Colon (tissue), 2 donors: ENCODE measurements around the gene HTT.

Source experiments
- FAIRE-seq: peaks from 2 replicates; lab custom pipeline; 2012; peaks lifted over from hg19 to GRCh38; lab: Jason Lieb, UNC
- donor health status: control.
- donor health status: control.

Gene HTT

GRCh38 chr4:3236326-3236878 lies 161.9 kb downstream of the HTT start:
- FAIRE-seq, result no peak

- no peak for FAIRE-seq
These were observed 162.8 kb downstream of the HTT start for GRCh38 chr4:3237266-3237665.

GRCh38 chr4:3237712-3238560 lies 163.5 kb downstream of the HTT start:
- FAIRE-seq, result no peak

GRCh38 chr4:3238721-3239120 lies 164.2 kb downstream of the HTT start:
- FAIRE-seq, result no peak

GRCh38 chr4:3239303-3239702 lies 164.8 kb downstream of the HTT start:
- no peak for FAIRE-seq

- FAIRE-seq, result no peak
These were observed 165.8 kb downstream of the HTT start for GRCh38 chr4:3239998-3240920.

GRCh38 chr4:3240936-3241522 lies 166.5 kb downstream of the HTT start:
- no peak for FAIRE-seq

- no peak for FAIRE-seq
These were observed 167.5 kb downstream of the HTT start for GRCh38 chr4:3241898-3242524.

GRCh38 chr4:3243136-3243780 lies 168.8 kb downstream of the HTT start:
- FAIRE-seq, result no peak

GRCh38 chr4:3244002-3244401 lies 169.5 kb downstream of the HTT start:
- FAIRE-seq, result no peak

GRCh38 chr4:3244747-3245146 lies 170.3 kb downstream of the HTT start:
- no peak for FAIRE-seq

GRCh38 chr4:3245676-3246075 lies 171.2 kb downstream of the HTT start:
- no peak for FAIRE-seq

- FAIRE-seq, result no peak
These were observed 172.2 kb downstream of the HTT start for GRCh38 chr4:3246458-3247398.

GRCh38 chr4:3247399-3248177 lies 173.1 kb downstream of the HTT start:
- FAIRE-seq, result no peak

- FAIRE-seq, result no peak
These were observed 173.6 kb downstream of the HTT start for GRCh38 chr4:3248178-3248480.

GRCh38 chr4:3248811-3249661 lies 174.6 kb downstream of the HTT start, which contains the start of gene MSANTD1:
Gene MSANTD1, plus strand, starts transcription at chr4:3249159. Its CDS starts 64 bp downstream, at chr4:3249223.
- FAIRE-seq, result no peak

- FAIRE-seq, result no peak
These were observed 175.4 kb downstream of the HTT start for GRCh38 chr4:3249711-3250437.

- no peak for FAIRE-seq
These were observed 176.0 kb downstream of the HTT start for GRCh38 chr4:3250438-3250955.
